CD14-positive monocyte (primary cell): ENCODE data around the gene PIM3. TPM values are rescaled to one million over a fixed set of nuclear protein-coding genes. Genes with fewer than 3 reads are reported as not detected.

ENCODE experiments used
- DNase-seq, 3 donors: peaks; one replicate each; pipeline ENCODE4 v3.0.0-alpha.2; 2011 to 2022
- H2AFZ ChIP-seq: 2 replicates; pipeline ENCODE4 v1.6.0; 2012; ENCODE audit warnings: mild to moderate bottlenecking, low read depth, low read length, inconsistent platforms; ENCODE audit not compliant: insufficient read depth, poor library complexity, severe bottlenecking
- H3K27ac ChIP-seq, 2 donors: 1 replicate in 1 of 2; 2 replicates in 1 of 2; pipeline ENCODE4 v1.5.1; 2012 to 2013; ENCODE audit warnings: low read length in 2 of 2, control low read depth in 1 of 2, inconsistent platforms in 1 of 2, low read depth in 1 of 2, mild to moderate bottlenecking in 1 of 2
- H3K27me3 ChIP-seq, 2 donors: one replicate each; pipeline versions ENCODE4 v1.6.0 to v1.6.1; 2011 to 2013; ENCODE audit warnings: low read length in 2 of 2; ENCODE audit not compliant: control insufficient read depth in 2 of 2, insufficient read depth in 2 of 2
- H3K36me3 ChIP-seq, 2 donors: replicated peaks in 1 of 2; 1 replicate in 1 of 2; 2 replicates in 1 of 2; pipeline versions ENCODE4 v1.5.1 to v1.6.1; 2012 to 2013; ENCODE audit warnings: low read length in 2 of 2, control low read depth in 1 of 2, inconsistent platforms in 1 of 2, mild to moderate bottlenecking in 1 of 2; ENCODE audit not compliant: insufficient read depth in 2 of 2, control insufficient read depth in 1 of 2
- H3K4me1 ChIP-seq, 2 donors: 1 replicate in 1 of 2; 2 replicates in 1 of 2; pipeline versions ENCODE4 v1.5.1 to v1.6.1; 2012 to 2013; ENCODE audit warnings: low read length in 2 of 2, control low read depth in 1 of 2, inconsistent platforms in 1 of 2, mild to moderate bottlenecking in 1 of 2, moderate library complexity in 1 of 2; ENCODE audit not compliant: insufficient read depth in 2 of 2, control insufficient read depth in 1 of 2
- H3K4me2 ChIP-seq: replicated peaks from 2 replicates; pipeline ENCODE3; 2012; ENCODE audit warnings: low read length, moderate library complexity, mild to moderate bottlenecking; ENCODE audit not compliant: poor library complexity, severe bottlenecking; ENCODE audit errors: extremely low read depth
- H3K4me3 ChIP-seq, 3 experiments: fragments of 200-600 bp in 1 of 3; sonication (generic) in 1 of 3; replicated peaks in 1 of 3; 1 replicate in 2 of 3; 2 replicates in 1 of 3; pipeline ENCODE4 v1.5.1; 2011 to 2013; ENCODE audit warnings: low read length in 3 of 3, mild to moderate bottlenecking in 3 of 3, control low read depth in 2 of 3, low read depth in 2 of 3, inconsistent platforms in 1 of 3, moderate library complexity in 1 of 3
- H3K79me2 ChIP-seq: 2 replicates; pipeline ENCODE4 v1.6.0; 2012; ENCODE audit warnings: mild to moderate bottlenecking, control low read depth, inconsistent platforms, low read length, moderate library complexity; ENCODE audit not compliant: insufficient read depth
- H3K9ac ChIP-seq: 2 replicates; pipeline ENCODE4 v1.6.0; 2017; ENCODE audit warnings: low read length, mild to moderate bottlenecking; ENCODE audit not compliant: insufficient read depth, poor library complexity, severe bottlenecking
- H3K9me3 ChIP-seq, 2 donors: replicated peaks in 1 of 2; 1 replicate in 1 of 2; 2 replicates in 1 of 2; pipeline versions ENCODE4 v1.5.1 to v1.6.1; 2012 to 2013; ENCODE audit warnings: low read length in 2 of 2, control low read depth in 1 of 2; ENCODE audit not compliant: control insufficient read depth in 1 of 2, insufficient read depth in 1 of 2
- H4K20me1 ChIP-seq: 2 replicates; pipeline ENCODE4 v1.6.0; 2012; ENCODE audit warnings: mild to moderate bottlenecking, low read length, control low read depth, moderate library complexity; ENCODE audit not compliant: insufficient read depth
- H3K27ac Mint-ChIP-seq, 7 donors: one replicate each; pipeline ENCODE4 v1.8.0; 2020; ENCODE audit warnings: mild to moderate bottlenecking in 7 of 7, mixed read lengths in 7 of 7, moderate library complexity in 6 of 7, inconsistent platforms in 2 of 7
- H3K27me3 Mint-ChIP-seq, 3 donors: one replicate each; pipeline ENCODE4 v1.8.0; 2021 to 2022; ENCODE audit warnings: low read depth in 3 of 3, mild to moderate bottlenecking in 3 of 3, mixed read lengths in 3 of 3, moderate library complexity in 3 of 3, inconsistent platforms in 1 of 3
- H3K36me3 Mint-ChIP-seq, 2 donors: one replicate each; pipeline ENCODE4 v1.8.0; 2020; ENCODE audit warnings: mixed read lengths in 2 of 2, inconsistent platforms in 1 of 2, mild to moderate bottlenecking in 1 of 2
- H3K4me1 Mint-ChIP-seq: one replicate; pipeline ENCODE4 v1.8.0; 2020; ENCODE audit warnings: mild to moderate bottlenecking, mixed read lengths
- H3K4me3 Mint-ChIP-seq, 2 donors: one replicate each; pipeline ENCODE4 v1.8.0; 2020; ENCODE audit warnings: mild to moderate bottlenecking in 2 of 2, mixed read lengths in 2 of 2, moderate library complexity in 1 of 2
- H3K9me3 Mint-ChIP-seq, 7 donors: one replicate each; pipeline ENCODE4 v1.8.0; 2020 to 2022; ENCODE audit warnings: mixed read lengths in 7 of 7, mild to moderate bottlenecking in 6 of 7, moderate library complexity in 6 of 7, inconsistent platforms in 2 of 7
- CTCF ChIP-seq: fragments of 200-600 bp; IDR thresholded peaks from one replicate; pipeline ENCODE4 v1.8.0; 2022; ENCODE audit warnings: antibody characterized with exemption, mild to moderate bottlenecking
- WGBS: methylation state at CpG from one replicate; pipeline ENCODE4 v1.1.5; 2013; ENCODE audit warnings: missing lambda C conversion rate; ENCODE audit not compliant: insufficient coverage; 5-methylcytosine and 5-hydroxymethylcytosine counted together
- intact Hi-C, 2 donors: fragments of 100-400 bp; cut with micrococcal nuclease; formaldehyde crosslinking; loops; one replicate each; pipeline versions ENCODE4 v1.15.0 to v1.15.1; 2023
- polyA plus RNA-seq, 3 donors: library from polyadenylated mRNA; depleted of rRNA in 1 of 3; unstranded in 2 of 3; stranded (reverse) in 1 of 3; fragments of 300-500 nt in 2 of 3; fragments of >200 nt in 1 of 3; fragmentation: Illumina TruSeq in 2 of 3; gene quantifications; 1 replicate in 2 of 3; 2 replicates in 1 of 3; pipeline ENCODE4 v1.2.3, GENCODE V29; 2012 to 2021

Gene PIM3
- polyA plus RNA-seq, 3 donors, result 38.8 to 135 (median 40.4) TPM

- intact Hi-C loops, result no loop called here
- Mint-ChIP-seq H3K27ac (no peak overlapping the region), H3K4me1 (peaks cover 5% of the 10 kb centered on the region), H3K9me3 (peaks cover 0 to 2% (median 0%) of the 10 kb centered on the region in 7 donors), H3K27me3 (peaks cover 2 to 15% (median 6%) of the 10 kb centered on the region in 3 donors), H3K4me3 (peak overlapping the region; percentile 31 to 55), H3K36me3 (no peaks in the 10 kb centered on the region)
- peak in 1 of 3 donors; percentile 7 for DNase-seq
- no peak overlapping the region for H3K9ac ChIP-seq
- peak overlapping the region; percentile 53 for H2AFZ ChIP-seq
- H3K9me3 ChIP-seq, result no peaks in the 10 kb centered on the region
- WGBS, result 28% methylated on average over 30 of the region's 70 CpGs
- H3K27me3 ChIP-seq, result peaks cover 0 to 16% of the 10 kb centered on the region in 2 donors
- peak overlapping the region in 2 of 3 experiments; percentile 18 to 44 for H3K4me3 ChIP-seq
- H3K27ac ChIP-seq, result no peak overlapping the region
- no peak for TF ChIP-seq CTCF
- peak overlapping the region; percentile 62 for H3K4me2 ChIP-seq
- H3K36me3 ChIP-seq, result no peaks in the 10 kb centered on the region
- H3K4me1 ChIP-seq, result peaks cover 6 to 8% of the 10 kb centered on the region in 2 donors
- H3K79me2 ChIP-seq, result no peaks in the 10 kb centered on the region
- H4K20me1 ChIP-seq, result no peaks in the 10 kb centered on the region
Observed at GRCh38 chr22:49999063-49999945, 38.7 kb downstream of the PIM3 start.

- Mint-ChIP-seq H3K27me3 (peaks cover 5 to 15% (median 5%) of the 10 kb centered on the region in 3 donors), H3K4me1 (peaks cover 13% of the 10 kb centered on the region), H3K9me3 (peaks cover 0 to 2% (median 0%) of the 10 kb centered on the region in 7 donors), H3K36me3 (no peaks in the 10 kb centered on the region), H3K4me3 (peak overlapping the region in 1 of 2 donors; percentile 35), H3K27ac (no peak overlapping the region)
- TF ChIP-seq CTCF, result no peak
- no peak for DNase-seq
- Histone ChIP-seq H3K9ac (no peak overlapping the region), H3K4me1 (peaks cover 12 to 16% of the 10 kb centered on the region in 2 donors), H4K20me1 (no peaks in the 10 kb centered on the region), H3K4me3 (peak overlapping the region in 2 of 3 experiments; percentile 18 to 44), H3K27me3 (peaks cover 0 to 16% of the 10 kb centered on the region in 2 donors), H2AFZ (peak overlapping the region; percentile 53), H3K9me3 (no peaks in the 10 kb centered on the region), H3K79me2 (no peaks in the 10 kb centered on the region), H3K27ac (no peak overlapping the region), H3K36me3 (no peaks in the 10 kb centered on the region), H3K4me2 (peak overlapping the region; percentile 62)
- WGBS, result 43% methylated on average over 37 of the region's 41 CpGs
- intact Hi-C loops, result no loop called here
Observed at GRCh38 chr22:49999946-50000586, 39.5 kb downstream of the PIM3 start.
